Tibial nerve (tissue), 4 donors: ENCODE measurements around the gene KRT25. TPM values are rescaled to one million over a fixed set of nuclear protein-coding genes. Genes with fewer than 3 reads are reported as not detected.

ENCODE experiments used
- DNase-seq, 2 donors: peaks; one replicate each; pipeline ENCODE4 v3.0.0-alpha.2; 2019; ENCODE audit warnings: low spot score in 2 of 2
- H3K27ac ChIP-seq, 4 donors: fragments of 200-600 bp; sonication (generic) in 3 of 4; one replicate each; pipeline ENCODE4 v1.5.1; 2017 to 2019; ENCODE audit warnings: mild to moderate bottlenecking in 1 of 4
- H3K27me3 ChIP-seq, 2 donors: fragments of 200-600 bp; sonication (generic) in 1 of 2; one replicate each; pipeline versions ENCODE4 v1.5.1 to v1.6.0; 2017 to 2019
- H3K36me3 ChIP-seq, 3 donors: fragments of 200-600 bp; sonication (generic); one replicate each; pipeline ENCODE4 v1.5.1; 2018 to 2019
- H3K4me1 ChIP-seq, 4 donors: fragments of 200-600 bp; sonication (generic) in 3 of 4; one replicate each; pipeline ENCODE4 v1.5.1; 2017 to 2019
- H3K4me3 ChIP-seq, 4 donors: fragments of 200-600 bp; sonication (generic) in 3 of 4; one replicate each; pipeline ENCODE4 v1.5.1; 2017 to 2019; ENCODE audit warnings: mild to moderate bottlenecking in 1 of 4, moderate library complexity in 1 of 4
- H3K9me3 ChIP-seq, 4 donors: fragments of 200-600 bp; sonication (generic) in 3 of 4; one replicate each; pipeline ENCODE4 v1.5.1; 2017 to 2019
- CTCF ChIP-seq, 5 experiments: fragments of 200-600 bp in 3 of 5; fragments of 450-650 bp in 2 of 5; sonication (generic) in 3 of 5; IDR thresholded peaks; one replicate each; pipeline ENCODE4 v1.5.1; 2016 to 2019; ENCODE audit warnings: antibody characterized with exemption in 5 of 5, mild to moderate bottlenecking in 3 of 5, moderate library complexity in 2 of 5
- EP300 ChIP-seq, 2 donors: sonication (generic); formaldehyde crosslinking; IDR thresholded peaks; one replicate each; pipeline ENCODE4 v1.6.1; 2017; ENCODE audit warnings: antibody characterized with exemption in 2 of 2, mild to moderate bottlenecking in 1 of 2
- POLR2A ChIP-seq, 2 donors: fragments of 450-650 bp; IDR thresholded peaks; one replicate each; pipeline ENCODE4 v1.6.1; 2017; ENCODE audit warnings: antibody characterized with exemption in 2 of 2, mild to moderate bottlenecking in 2 of 2, moderate library complexity in 2 of 2
- WGBS, 2 donors: methylation state at CpG; one replicate each; pipeline ENCODE4 v1.1.5; 2018; 5-methylcytosine and 5-hydroxymethylcytosine counted together
- total RNA-seq, 4 donors: library from RNA; depleted of rRNA; stranded (reverse); fragments of >200 nt; gene quantifications; one replicate each; pipeline ENCODE4 v1.1.0, GENCODE V29; 2016

The KRT25 gene
- total RNA-seq, 4 donors from 2014 or later, result 0.22 to 0.84 (median 0.39) TPM; not detected in 1

- peaks cover 0 to 43% (median 7%) of the 10 kb centered on the region in 4 donors for H3K9me3 ChIP-seq
- no peak overlapping the region for H3K27ac ChIP-seq
- DNase-seq, result no peak
- TF ChIP-seq EP300 (IDR thresholded peaks at IDR 0.05) (no peak), CTCF (IDR thresholded peaks at IDR 0.05) (no peak), POLR2A (IDR thresholded peaks at IDR 0.05) (no peak)
- no peaks in the 10 kb centered on the region for H3K4me1 ChIP-seq
- peaks cover 0 to 6% of the 10 kb centered on the region in 2 donors for H3K27me3 ChIP-seq
- no peak overlapping the region for H3K4me3 ChIP-seq
- H3K36me3 ChIP-seq, result no peaks in the 10 kb centered on the region
- 85 to 90% methylated on average over 2 of the region's 2 CpGs for WGBS, 2 donors
Observed at GRCh38 chr17:40765657-40766056, 10.5 kb upstream of the KRT25 start.

- H3K9me3 ChIP-seq, result peaks cover 0 to 60% (median 19%) of the 10 kb centered on the region in 4 donors
- no peaks in the 10 kb centered on the region for H3K27me3 ChIP-seq
- H3K27ac ChIP-seq, result no peak overlapping the region
- no peak overlapping the region for H3K4me3 ChIP-seq
- no peaks in the 10 kb centered on the region for H3K4me1 ChIP-seq
- no peaks in the 10 kb centered on the region for H3K36me3 ChIP-seq
- 79% methylated on average over 1 of the region's 1 CpG for WGBS, 2 donors
- no peak for DNase-seq
- no peak for TF ChIP-seq CTCF (IDR thresholded peaks at IDR 0.05)
- TF ChIP-seq EP300 (IDR thresholded peaks at IDR 0.05), result no peak
- TF ChIP-seq POLR2A (IDR thresholded peaks at IDR 0.05), result no peak
Observed at GRCh38 chr17:40763752-40764151, 8.6 kb upstream of the KRT25 start.

GRCh38 chr17:40760105-40761016 lies 5.2 kb upstream of the KRT25 start:
- H3K27ac ChIP-seq, result no peak overlapping the region
- no peak for TF ChIP-seq CTCF (IDR thresholded peaks at IDR 0.05)
- TF ChIP-seq EP300 (IDR thresholded peaks at IDR 0.05), result no peak
- no peak for TF ChIP-seq POLR2A (IDR thresholded peaks at IDR 0.05)
- WGBS, 2 donors, result 23 to 28% methylated on average over 1 of the region's 1 CpG
- peaks cover 0 to 63% (median 19%) of the 10 kb centered on the region in 4 donors for H3K9me3 ChIP-seq
- no peaks in the 10 kb centered on the region for H3K36me3 ChIP-seq
- H3K4me1 ChIP-seq, result no peaks in the 10 kb centered on the region
- no peak for DNase-seq
- H3K27me3 ChIP-seq, result no peaks in the 10 kb centered on the region
- H3K4me3 ChIP-seq, result no peak overlapping the region

GRCh38 chr17:40753804-40754203 lies 1.3 kb downstream of the KRT25 start:
- Histone ChIP-seq H3K27me3 (peaks cover 0 to 6% of the 10 kb centered on the region in 2 donors), H3K4me3 (no peak overlapping the region), H3K36me3 (no peaks in the 10 kb centered on the region), H3K9me3 (peaks cover 0 to 3% (median 0%) of the 10 kb centered on the region in 4 donors), H3K27ac (no peak overlapping the region), H3K4me1 (no peaks in the 10 kb centered on the region)
- 90 to 93% methylated on average over 3 of the region's 3 CpGs for WGBS, 2 donors
- no peak for TF ChIP-seq CTCF (IDR thresholded peaks at IDR 0.05)
- no peak for TF ChIP-seq EP300 (IDR thresholded peaks at IDR 0.05)
- TF ChIP-seq POLR2A (IDR thresholded peaks at IDR 0.05), result no peak
- no peak for DNase-seq

- no peak overlapping the region for H3K4me3 ChIP-seq
- TF ChIP-seq EP300 (IDR thresholded peaks at IDR 0.05), result no peak
- TF ChIP-seq POLR2A (IDR thresholded peaks at IDR 0.05), result no peak
- no peak for TF ChIP-seq CTCF (IDR thresholded peaks at IDR 0.05)
- WGBS, 2 donors, result 79 to 86% methylated on average over 14 of the region's 14 CpGs
- no peaks in the 10 kb centered on the region for H3K4me1 ChIP-seq
- H3K27me3 ChIP-seq, result peaks cover 0 to 6% of the 10 kb centered on the region in 2 donors
- no peak overlapping the region for H3K27ac ChIP-seq
- no peaks in the 10 kb centered on the region for H3K9me3 ChIP-seq
- no peaks in the 10 kb centered on the region for H3K36me3 ChIP-seq
- DNase-seq, result no peak
Observed at GRCh38 chr17:40751065-40751464, 4.1 kb downstream of the KRT25 start.
